Bronchial epithelial cell (primary cell): ENCODE data around the gene TENT5D. TPM values are rescaled to one million over a fixed set of nuclear protein-coding genes. Genes with fewer than 3 reads are reported as not detected.
A peak's percentile ranks its signal among the peaks of the same experiment; 100 is the strongest.
"Not testable (repeated sequence)": the region's sequence is repeated elsewhere in the genome, so short reads cannot be mapped to it uniquely, and the experiment has no call there.

ENCODE experiments used
- DNase-seq: peaks from one replicate; pipeline ENCODE4 v3.0.0-alpha.2; 2010; ENCODE audit warnings: low read depth
- FAIRE-seq: peaks from 2 replicates; lab custom pipeline; 2011; peaks lifted over from hg19 to GRCh38; lab: Jason Lieb, UNC
- H3K27me3 ChIP-seq: 2 replicates; pipeline ENCODE4 v1.5.1; 2011; ENCODE audit warnings: low read length; ENCODE audit not compliant: control insufficient read depth, insufficient read depth
- H3K36me3 ChIP-seq: 2 replicates; pipeline ENCODE4 v1.5.1; 2011; ENCODE audit warnings: low read length; ENCODE audit not compliant: control insufficient read depth, insufficient read depth
- H3K4me3 ChIP-seq: 2 replicates; pipeline ENCODE4 v1.5.1; 2011; ENCODE audit warnings: mild to moderate bottlenecking, low read depth, low read length, control low read depth
- total RNA-seq: library from RNA; depleted of rRNA; stranded (reverse); fragments of >200 nt; gene quantifications from 2 replicates; pipeline ENCODE4 v1.2.1, GENCODE V29; 2014
- TF ChIP-seq, protein P1 (sequence below): IDR thresholded peaks from 2 replicates; pipeline ENCODE4 v1.5.1; 2011; ENCODE audit warnings: mild to moderate bottlenecking, moderate library complexity, low read length, control low read depth, inconsistent platforms; ENCODE audit not compliant: insufficient read depth, severe bottlenecking

TENT5D gene
- total RNA-seq: not detected in 2 replicates

DNA sequence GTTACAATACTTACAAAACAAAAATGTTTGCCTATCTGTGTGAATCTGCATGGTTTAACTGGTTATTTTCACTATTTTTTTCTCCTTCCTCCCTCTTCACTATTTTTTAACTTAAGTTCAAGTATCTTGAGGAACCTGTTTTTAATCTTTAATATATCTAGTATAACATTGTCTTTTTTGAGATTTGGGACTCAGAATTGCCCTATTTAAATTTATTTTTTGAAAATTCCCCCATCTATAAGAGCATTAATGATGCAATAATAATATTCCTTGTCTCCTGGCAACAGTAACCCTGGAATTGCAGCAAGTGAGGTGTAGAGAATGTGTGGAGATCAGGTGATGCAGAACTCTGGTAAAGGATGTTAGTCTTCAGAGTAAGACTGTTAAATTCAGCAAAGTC lies at the start of gene TENT5D:
Gene TENT5D, plus strand, starts transcription at position 301 of the 400 bp plus-strand sequence. CDS start 22,093 bp downstream, outside the sequence.
- H3K4me3 ChIP-seq: no peak within 1 kb of the TSS
- TF ChIP-seq, protein P1, sequence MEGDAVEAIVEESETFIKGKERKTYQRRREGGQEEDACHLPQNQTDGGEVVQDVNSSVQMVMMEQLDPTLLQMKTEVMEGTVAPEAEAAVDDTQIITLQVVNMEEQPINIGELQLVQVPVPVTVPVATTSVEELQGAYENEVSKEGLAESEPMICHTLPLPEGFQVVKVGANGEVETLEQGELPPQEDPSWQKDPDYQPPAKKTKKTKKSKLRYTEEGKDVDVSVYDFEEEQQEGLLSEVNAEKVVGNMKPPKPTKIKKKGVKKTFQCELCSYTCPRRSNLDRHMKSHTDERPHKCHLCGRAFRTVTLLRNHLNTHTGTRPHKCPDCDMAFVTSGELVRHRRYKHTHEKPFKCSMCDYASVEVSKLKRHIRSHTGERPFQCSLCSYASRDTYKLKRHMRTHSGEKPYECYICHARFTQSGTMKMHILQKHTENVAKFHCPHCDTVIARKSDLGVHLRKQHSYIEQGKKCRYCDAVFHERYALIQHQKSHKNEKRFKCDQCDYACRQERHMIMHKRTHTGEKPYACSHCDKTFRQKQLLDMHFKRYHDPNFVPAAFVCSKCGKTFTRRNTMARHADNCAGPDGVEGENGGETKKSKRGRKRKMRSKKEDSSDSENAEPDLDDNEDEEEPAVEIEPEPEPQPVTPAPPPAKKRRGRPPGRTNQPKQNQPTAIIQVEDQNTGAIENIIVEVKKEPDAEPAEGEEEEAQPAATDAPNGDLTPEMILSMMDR: no peak
- H3K36me3 ChIP-seq: no peaks in the 10 kb centered on the region
- DNase-seq (no peak), FAIRE-seq (no peak)
- H3K27me3 ChIP-seq: no peaks in the 10 kb centered on the region

DNA sequence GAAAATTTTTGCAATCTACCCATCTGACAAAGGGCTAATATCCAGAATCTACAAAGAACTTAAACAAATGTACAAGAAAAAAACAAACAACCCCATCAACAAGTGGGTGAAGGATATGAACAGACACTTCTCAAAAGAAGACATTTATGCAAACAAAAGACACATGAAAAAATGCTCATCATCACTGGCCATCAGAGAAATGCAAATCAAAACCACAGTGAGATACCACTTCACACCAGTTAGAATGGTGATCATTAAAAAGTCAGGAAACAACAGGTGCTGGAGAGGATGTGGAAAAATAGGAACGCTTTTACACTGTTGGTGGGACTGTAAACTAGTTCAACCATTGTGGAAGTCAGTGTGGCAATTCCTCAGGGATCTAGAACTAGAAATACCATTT lies 34.6 kb upstream of the TENT5D start:
- H3K4me3 ChIP-seq, H3K27me3 ChIP-seq, FAIRE-seq, DNase-seq, H3K36me3 ChIP-seq: not testable (repeated sequence)

DNA sequence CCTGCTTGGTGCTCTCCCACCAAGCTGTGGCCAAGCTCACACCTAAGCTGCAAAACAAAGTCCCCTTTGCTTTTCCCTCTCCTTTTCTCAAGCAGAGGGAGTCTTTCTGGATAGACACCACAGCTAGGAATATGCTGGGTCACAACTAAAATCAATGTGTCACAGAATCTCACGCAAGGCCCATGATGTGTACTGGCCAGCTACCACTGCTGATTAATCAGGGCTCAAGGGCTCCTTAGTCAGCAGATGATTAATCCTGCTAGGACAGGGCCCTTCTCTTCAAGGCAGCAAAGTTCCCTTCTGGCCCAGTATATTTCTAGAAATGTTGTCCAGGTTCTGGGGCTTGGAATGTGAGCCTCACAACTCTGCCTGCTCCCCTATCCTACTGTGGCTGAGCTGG lies 32.0 kb upstream of the TENT5D start:
- FAIRE-seq (no peak), DNase-seq (peak; percentile 4)
- TF ChIP-seq, protein P1: no peak
- no peak overlapping the region for H3K4me3 ChIP-seq
- no peaks in the 10 kb centered on the region for H3K36me3 ChIP-seq
- no peaks in the 10 kb centered on the region for H3K27me3 ChIP-seq

DNA sequence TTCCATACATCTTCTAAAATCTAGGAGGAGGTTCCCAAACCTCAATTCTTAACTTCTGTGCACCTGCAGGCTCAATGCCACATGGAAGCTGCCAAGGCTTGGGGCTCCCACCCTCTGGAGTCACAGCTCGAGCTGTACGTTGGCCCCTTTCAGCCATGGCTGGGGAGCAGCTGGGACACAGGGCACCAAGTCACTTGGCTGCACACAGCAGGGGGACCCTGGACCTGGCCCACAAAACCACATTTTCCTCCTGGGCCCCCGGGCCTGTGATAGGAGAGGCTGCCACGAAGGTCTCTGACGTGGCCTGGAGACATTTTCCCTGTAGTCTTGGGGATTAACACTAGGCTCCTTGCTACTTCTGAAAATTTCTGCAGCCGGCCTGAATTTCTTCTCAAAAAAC lies 8.2 kb upstream of the TENT5D start:
- DNase-seq: no peak
- TF ChIP-seq, protein P1: no peak
- Histone ChIP-seq H3K36me3 (no peaks in the 10 kb centered on the region), H3K4me3 (no peak overlapping the region), H3K27me3 (no peaks in the 10 kb centered on the region)
- no peak for FAIRE-seq

DNA sequence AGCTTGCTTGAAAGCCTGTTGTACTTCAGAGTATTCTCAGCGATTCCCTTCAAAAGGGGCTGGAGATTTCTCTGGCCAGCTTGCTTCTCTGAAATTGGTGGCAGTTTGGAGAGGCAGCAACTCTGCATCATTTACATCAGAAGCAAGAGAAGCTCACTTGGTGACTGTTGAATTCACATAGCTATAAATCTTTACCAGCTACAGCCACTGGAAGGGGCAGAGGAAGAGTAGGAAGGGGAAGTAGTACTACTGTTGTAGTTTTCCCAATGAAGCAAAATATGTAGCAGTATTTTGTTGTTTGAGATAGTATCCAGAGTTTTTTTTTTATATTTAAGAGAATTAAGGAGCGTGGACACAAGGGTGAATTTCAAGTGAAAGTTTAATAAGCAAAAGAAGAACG lies 2.8 kb downstream of the TENT5D start:
- no peak for DNase-seq
- TF ChIP-seq, protein P1: no peak
- no peak overlapping the region for H3K4me3 ChIP-seq
- H3K27me3 ChIP-seq: no peaks in the 10 kb centered on the region
- no peaks in the 10 kb centered on the region for H3K36me3 ChIP-seq
- FAIRE-seq: no peak

DNA sequence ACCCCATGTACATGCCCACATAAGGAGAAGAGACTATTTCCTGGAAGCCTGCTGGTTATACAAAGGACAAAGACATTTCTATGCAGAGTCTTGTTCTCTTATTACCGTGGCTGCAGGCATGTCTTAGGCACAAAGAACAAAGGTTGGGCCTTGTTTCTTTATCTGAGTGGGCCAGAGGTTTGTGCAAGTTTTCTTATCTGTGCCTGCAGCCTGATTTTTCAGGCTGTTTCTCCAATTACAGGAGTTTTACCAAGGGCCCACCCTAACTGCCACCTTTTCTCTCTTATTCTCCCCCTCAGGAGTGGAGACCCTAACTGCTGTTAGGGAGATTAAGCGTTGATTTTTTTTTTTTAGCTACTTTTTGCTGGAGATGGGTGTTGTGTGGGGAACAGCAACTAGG lies 3.5 kb downstream of the TENT5D start:
- FAIRE-seq: no peak
- TF ChIP-seq, protein P1: no peak
- no peak for DNase-seq

More for the DNA sequence above, 3.5 kb downstream of the TENT5D start:
- no peaks in the 10 kb centered on the region for H3K36me3 ChIP-seq
- H3K4me3 ChIP-seq: no peak overlapping the region
- no peaks in the 10 kb centered on the region for H3K27me3 ChIP-seq
